ENCODE results near the gene ZNF587. TPM values are rescaled to one million over a fixed set of nuclear protein-coding genes. Genes with fewer than 3 reads are reported as not detected.
"Not testable (repeated sequence)": the region's sequence is repeated elsewhere in the genome, so short reads cannot be mapped to it uniquely, and the experiment has no call there.

Gene ZNF587
- polyA plus RNA-seq, 4 donors, result 5.1 to 53.9 (median 12.2) TPM

DNA sequence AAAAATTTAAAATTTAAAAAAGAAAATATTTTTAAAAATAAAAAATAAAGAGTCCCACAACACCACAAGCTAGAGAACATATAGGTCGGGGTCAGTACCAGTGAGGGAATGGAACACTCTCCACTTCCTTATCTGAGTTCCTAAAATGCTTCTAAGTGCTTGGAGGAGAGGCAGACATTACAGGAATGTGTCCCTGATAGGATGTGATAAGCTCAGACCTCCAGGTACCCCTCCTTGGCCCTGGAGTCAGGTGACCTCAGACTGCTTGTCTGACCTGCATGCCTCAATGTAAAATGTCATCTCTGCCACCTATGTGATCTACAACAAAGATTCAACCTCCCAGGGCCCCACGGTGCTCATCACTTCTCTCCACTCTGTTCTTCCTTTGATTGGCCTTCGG is 36.4 kb downstream of the ZNF587 start:
- Histone ChIP-seq H3K36me3 (ENCODE audit: control insufficient read depth in 3 of 3, insufficient read depth in 2 of 3, low read depth in 1 of 3, low read length in 3 of 3) (peaks cover 0 to 36% (median 8%) of the 10 kb centered on the region in 3 donors), H3K27me3 (ENCODE audit: control insufficient read depth in 3 of 3, insufficient read depth in 3 of 3, low read length in 3 of 3) (no peaks in the 10 kb centered on the region), H3K4me3 (ENCODE audit: low read depth in 1 of 3, low read length in 3 of 3) (no peak overlapping the region), H3K9me3 (ENCODE audit: control insufficient read depth in 2 of 2, insufficient read depth in 1 of 2, low read depth in 1 of 2, low read length in 1 of 2) (peaks cover 0 to 43% of the 10 kb centered on the region in 2 donors), H3K27ac (ENCODE audit: low read depth in 1 of 3, low read length in 2 of 3) (no peak overlapping the region), H3K4me1 (ENCODE audit: control insufficient read depth in 3 of 3, insufficient read depth in 2 of 3, low read depth in 1 of 3, low read length in 2 of 3) (peaks cover 0 to 3% (median 0%) of the 10 kb centered on the region in 3 donors)
- 81 to 88% (median 85%) methylated on average over 3 of the region's 3 CpGs for WGBS, 3 donors
- FAIRE-seq (no peak), DNase-seq (no peak)

DNA sequence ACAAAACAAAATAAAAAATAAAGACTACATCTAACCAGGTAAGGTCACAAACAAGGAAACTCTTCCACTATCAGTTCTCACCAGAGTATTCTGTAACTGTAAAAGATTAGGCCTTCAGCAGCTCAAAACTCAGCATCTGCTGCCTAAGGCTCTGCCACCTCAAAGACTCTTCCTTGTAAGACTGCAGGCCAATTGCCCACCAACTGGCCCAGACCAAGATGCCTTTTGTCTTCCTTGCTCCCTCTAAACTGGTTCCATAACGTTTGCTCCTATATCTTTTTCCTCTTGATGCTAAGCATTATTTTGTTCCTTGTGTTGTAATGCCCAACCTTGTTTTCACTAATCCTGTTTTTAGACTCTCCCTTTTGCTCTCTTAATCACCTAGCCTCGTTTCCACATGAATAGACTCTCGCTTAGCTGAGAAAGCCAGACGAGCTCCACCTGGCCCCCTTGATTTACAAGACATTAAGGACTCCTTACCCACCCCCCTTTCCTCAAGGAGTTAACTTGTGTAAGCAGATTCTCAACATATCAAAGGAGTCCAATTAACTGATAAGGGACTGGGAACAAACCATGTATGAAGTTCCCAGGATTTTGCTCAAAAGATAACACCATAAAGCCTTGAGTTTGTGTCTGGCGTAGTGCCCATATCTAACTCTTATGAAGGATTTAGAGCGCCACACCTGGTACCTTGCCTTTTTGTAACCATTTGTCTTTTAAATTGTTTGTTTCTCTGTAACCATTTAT is 37.7 kb downstream of the ZNF587 start:
- WGBS, 3 donors, result 13 to 30% (median 21%) methylated on average over 6 of the region's 6 CpGs
- FAIRE-seq (no peak), DNase-seq (peak; percentile 70 to 78)
- Histone ChIP-seq H3K27me3 (ENCODE audit: control insufficient read depth in 3 of 3, insufficient read depth in 3 of 3, low read length in 3 of 3) (no peaks in the 10 kb centered on the region), H3K9me3 (ENCODE audit: control insufficient read depth in 2 of 2, insufficient read depth in 1 of 2, low read depth in 1 of 2, low read length in 1 of 2) (peaks cover 0 to 43% of the 10 kb centered on the region in 2 donors), H3K27ac (ENCODE audit: low read depth in 1 of 3, low read length in 2 of 3) (peak overlapping the region in 2 of 3 donors; percentile 32 to 84), H3K36me3 (ENCODE audit: control insufficient read depth in 3 of 3, insufficient read depth in 2 of 3, low read depth in 1 of 3, low read length in 3 of 3) (peaks cover 0 to 36% (median 9%) of the 10 kb centered on the region in 3 donors), H3K4me1 (ENCODE audit: control insufficient read depth in 3 of 3, insufficient read depth in 2 of 3, low read depth in 1 of 3, low read length in 2 of 3) (peaks cover 0 to 3% (median 0%) of the 10 kb centered on the region in 3 donors), H3K4me3 (ENCODE audit: low read depth in 1 of 3, low read length in 3 of 3) (peak overlapping the region in 2 of 3 donors; percentile 89 to 92)

GRCh38 chr19:57888107-57888559 is 38.5 kb downstream of the ZNF587 start:
- Histone ChIP-seq H3K27me3 (ENCODE audit: control insufficient read depth in 3 of 3, insufficient read depth in 3 of 3, low read length in 3 of 3) (no peaks in the 10 kb centered on the region), H3K9me3 (ENCODE audit: control insufficient read depth in 2 of 2, insufficient read depth in 1 of 2, low read depth in 1 of 2, low read length in 1 of 2) (peaks cover 0 to 42% of the 10 kb centered on the region in 2 donors), H3K36me3 (ENCODE audit: control insufficient read depth in 3 of 3, insufficient read depth in 2 of 3, low read depth in 1 of 3, low read length in 3 of 3) (peaks cover 0 to 32% (median 9%) of the 10 kb centered on the region in 3 donors), H3K4me1 (ENCODE audit: control insufficient read depth in 3 of 3, insufficient read depth in 2 of 3, low read depth in 1 of 3, low read length in 2 of 3) (peaks cover 0 to 3% (median 0%) of the 10 kb centered on the region in 3 donors), H3K4me3 (ENCODE audit: low read depth in 1 of 3, low read length in 3 of 3) (peak overlapping the region; percentile 77 to 92 (median 89)), H3K27ac (ENCODE audit: low read depth in 1 of 3, low read length in 2 of 3) (peak overlapping the region; percentile 79 to 94 (median 84))
- FAIRE-seq (no peak), DNase-seq (peak; percentile 25 to 54)
- WGBS, 3 donors, result 4 to 7% (median 7%) methylated on average over 8 of the region's 8 CpGs

DNA sequence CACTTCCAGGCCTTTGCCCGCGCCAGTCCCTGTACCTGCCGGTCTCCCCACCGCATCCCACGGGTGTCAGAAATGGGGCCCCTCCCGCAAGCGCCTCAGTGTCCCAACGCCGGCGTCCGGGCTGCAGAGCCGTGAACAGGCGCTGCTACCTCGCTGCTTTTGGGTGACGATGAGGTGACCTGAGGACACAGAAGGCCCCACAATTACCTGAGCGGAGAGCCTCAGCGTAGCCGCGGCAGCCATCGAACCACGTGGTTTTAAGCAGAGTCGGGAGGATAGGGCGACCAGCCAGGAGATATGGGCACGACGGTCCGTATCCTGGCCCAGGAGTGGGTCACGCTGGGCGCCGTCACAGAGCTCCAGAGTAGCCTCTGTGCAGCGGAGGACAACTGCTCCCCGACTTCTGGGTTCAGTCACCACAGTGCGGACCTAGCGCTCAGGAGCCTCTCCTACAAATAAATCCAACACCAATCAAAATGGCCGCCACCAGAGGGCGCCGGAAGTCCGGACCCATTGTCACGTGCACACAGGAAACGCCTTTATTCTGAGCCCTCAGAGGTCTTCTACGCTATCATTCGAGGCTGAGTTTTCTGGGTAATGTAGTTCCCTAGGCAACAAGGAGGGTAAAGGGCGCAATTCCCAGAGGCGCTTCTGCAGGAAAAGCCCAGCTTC is 39.0 kb downstream of the ZNF587 start, which contains the start of gene ZNF814:
Gene ZNF814 (minus strand): TSS at position 478 of the 672 bp plus-strand sequence. CDS start 235 bp downstream, at position 243.
- DNase-seq (peak; percentile 95), FAIRE-seq (no peak)
- H3K9me3 ChIP-seq (ENCODE audit: control insufficient read depth in 2 of 2, insufficient read depth in 1 of 2, low read depth in 1 of 2, low read length in 1 of 2), result peaks cover 0 to 38% of the 10 kb centered on the region in 2 donors
- peaks cover 0 to 26% (median 7%) of the 10 kb centered on the region in 3 donors for H3K36me3 ChIP-seq (ENCODE audit: control insufficient read depth in 3 of 3, insufficient read depth in 2 of 3, low read depth in 1 of 3, low read length in 3 of 3)
- H3K27me3 ChIP-seq (ENCODE audit: control insufficient read depth in 3 of 3, insufficient read depth in 3 of 3, low read length in 3 of 3), result no peaks in the 10 kb centered on the region
- H3K27ac ChIP-seq (ENCODE audit: low read depth in 1 of 3, low read length in 2 of 3), result peak within 1 kb of the TSS; percentile 79 to 94 (median 84)
- H3K4me1 ChIP-seq (ENCODE audit: control insufficient read depth in 3 of 3, insufficient read depth in 2 of 3, low read depth in 1 of 3, low read length in 2 of 3), result peaks cover 0 to 3% (median 0%) of the 10 kb centered on the region in 3 donors
- WGBS, 3 donors, result 1 to 2% (median 2%) methylated on average over 43 of the region's 43 CpGs
- peak within 1 kb of the TSS; percentile 77 to 92 (median 89) for H3K4me3 ChIP-seq (ENCODE audit: low read depth in 1 of 3, low read length in 3 of 3)

- H3K36me3 ChIP-seq (ENCODE audit: control insufficient read depth in 3 of 3, insufficient read depth in 2 of 3, low read depth in 1 of 3, low read length in 3 of 3), result peaks cover 0 to 11% (median 4%) of the 10 kb centered on the region in 3 donors
- not testable (repeated sequence) for H3K4me1 ChIP-seq (ENCODE audit: control insufficient read depth in 3 of 3, insufficient read depth in 2 of 3, low read depth in 1 of 3, low read length in 2 of 3); H3K27ac ChIP-seq (ENCODE audit: low read depth in 1 of 3, low read length in 2 of 3); DNase-seq; H3K4me3 ChIP-seq (ENCODE audit: low read depth in 1 of 3, low read length in 3 of 3); FAIRE-seq; H3K27me3 ChIP-seq (ENCODE audit: control insufficient read depth in 3 of 3, insufficient read depth in 3 of 3, low read length in 3 of 3)
- peaks cover 0 to 21% of the 10 kb centered on the region in 2 donors for H3K9me3 ChIP-seq (ENCODE audit: control insufficient read depth in 2 of 2, insufficient read depth in 1 of 2, low read depth in 1 of 2, low read length in 1 of 2)
- 48 to 63% (median 53%) methylated on average over 3 of the region's 3 CpGs for WGBS, 3 donors
Observed at GRCh38 chr19:57890706-57891105, 41.0 kb downstream of the ZNF587 start.

DNA sequence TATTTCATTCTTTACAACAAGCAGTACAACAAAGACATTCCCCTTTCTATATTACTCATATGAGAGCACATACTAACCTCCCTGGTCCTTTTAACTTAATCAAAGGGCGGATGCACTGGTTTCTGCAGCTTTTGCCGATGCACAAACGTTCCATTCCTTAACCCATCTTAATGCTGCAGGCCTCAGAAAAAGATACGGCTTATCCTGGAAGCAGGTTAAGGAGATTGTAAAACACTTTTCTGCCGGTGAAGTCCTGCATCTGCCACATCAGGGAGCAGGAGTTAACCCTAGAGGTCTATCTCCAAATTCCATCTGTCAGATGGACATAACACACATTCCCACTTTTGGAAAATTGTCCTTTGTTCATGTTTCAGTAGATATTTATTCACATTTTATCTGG is 50.7 kb downstream of the ZNF587 start:
- no peak for FAIRE-seq
- H3K27ac ChIP-seq (ENCODE audit: low read depth in 1 of 3, low read length in 2 of 3), result no peak overlapping the region
- no peak overlapping the region for H3K4me3 ChIP-seq (ENCODE audit: low read depth in 1 of 3, low read length in 3 of 3)
- H3K27me3 ChIP-seq (ENCODE audit: control insufficient read depth in 3 of 3, insufficient read depth in 3 of 3, low read length in 3 of 3), result no peaks in the 10 kb centered on the region
- no peak for DNase-seq
- 82 to 91% (median 87%) methylated on average over 5 of the region's 5 CpGs for WGBS, 3 donors
- peaks cover 0 to 10% (median 2%) of the 10 kb centered on the region in 3 donors for H3K4me1 ChIP-seq (ENCODE audit: control insufficient read depth in 3 of 3, insufficient read depth in 2 of 3, low read depth in 1 of 3, low read length in 2 of 3)
- peaks cover 2 to 7% (median 2%) of the 10 kb centered on the region in 3 donors for H3K36me3 ChIP-seq (ENCODE audit: control insufficient read depth in 3 of 3, insufficient read depth in 2 of 3, low read depth in 1 of 3, low read length in 3 of 3)
- H3K9me3 ChIP-seq (ENCODE audit: control insufficient read depth in 2 of 2, insufficient read depth in 1 of 2, low read depth in 1 of 2, low read length in 1 of 2), result peaks cover 0 to 21% of the 10 kb centered on the region in 2 donors

DNA sequence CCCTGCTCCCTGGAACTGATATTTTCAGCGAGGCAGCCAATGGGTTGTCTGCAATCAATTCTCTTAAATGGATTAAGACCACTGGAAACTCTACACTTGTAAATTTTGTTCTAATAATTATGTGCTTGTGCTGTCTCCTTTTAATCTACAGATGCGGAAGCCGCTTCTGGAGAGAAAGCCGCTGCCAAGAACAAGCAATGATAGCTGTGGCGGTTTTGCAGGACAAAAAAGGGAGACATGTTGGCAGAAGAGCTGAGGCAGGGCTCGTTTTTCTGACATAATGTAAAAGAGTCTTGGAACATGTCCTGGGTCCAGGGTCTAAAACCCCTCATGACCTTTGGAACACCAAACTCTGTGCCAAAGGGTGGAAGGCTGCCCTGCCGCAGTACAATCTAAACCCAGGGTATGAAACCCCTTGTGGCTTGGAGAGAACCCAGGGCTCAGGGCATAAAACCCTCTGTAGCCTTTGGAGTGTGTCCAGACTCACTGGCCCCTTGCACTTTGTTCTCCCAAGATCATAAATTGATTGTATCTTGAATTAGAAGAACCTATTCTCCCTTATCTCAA is 54.0 kb downstream of the ZNF587 start:
- Histone ChIP-seq H3K36me3 (ENCODE audit: control insufficient read depth in 3 of 3, insufficient read depth in 2 of 3, low read depth in 1 of 3, low read length in 3 of 3) (peaks cover 0 to 20% (median 2%) of the 10 kb centered on the region in 3 donors), H3K27me3 (ENCODE audit: control insufficient read depth in 3 of 3, insufficient read depth in 3 of 3, low read length in 3 of 3) (no peaks in the 10 kb centered on the region), H3K9me3 (ENCODE audit: control insufficient read depth in 2 of 2, insufficient read depth in 1 of 2, low read depth in 1 of 2, low read length in 1 of 2) (peaks cover 0 to 36% of the 10 kb centered on the region in 2 donors), H3K27ac (ENCODE audit: low read depth in 1 of 3, low read length in 2 of 3) (peak overlapping the region in 2 of 3 donors; percentile 34 to 43), H3K4me1 (ENCODE audit: control insufficient read depth in 3 of 3, insufficient read depth in 2 of 3, low read depth in 1 of 3, low read length in 2 of 3) (peaks cover 0 to 10% (median 2%) of the 10 kb centered on the region in 3 donors), H3K4me3 (ENCODE audit: low read depth in 1 of 3, low read length in 3 of 3) (peak overlapping the region in 1 of 3 donors; percentile 22)
- DNase-seq (peak; percentile 69 to 86), FAIRE-seq (no peak)
- WGBS, 3 donors, result 20 to 60% (median 27%) methylated on average over 7 of the region's 7 CpGs

DNA sequence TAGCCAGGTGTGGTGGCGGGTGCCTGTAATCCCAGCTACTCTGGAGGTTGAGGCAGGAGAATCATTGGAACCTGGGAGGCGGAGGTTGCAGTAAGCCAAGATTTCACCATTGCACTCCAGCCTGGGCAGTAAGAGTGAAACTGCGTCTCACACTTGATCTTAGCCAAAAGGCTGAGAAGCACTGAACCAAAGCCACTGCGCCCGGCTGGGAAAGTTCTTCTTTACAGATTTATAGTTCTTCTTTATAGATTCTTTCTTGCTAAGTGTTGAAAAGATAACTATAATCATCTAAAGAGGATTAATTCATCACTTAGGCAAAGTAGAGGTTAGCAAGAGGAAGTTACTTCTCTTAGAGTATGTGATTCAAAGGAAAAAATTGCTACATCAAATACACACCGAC is 55.6 kb downstream of the ZNF587 start:
- FAIRE-seq (no peak), DNase-seq (no peak)
- WGBS, 3 donors, result 84 to 92% (median 90%) methylated on average over 6 of the region's 6 CpGs
- H3K9me3 ChIP-seq (ENCODE audit: control insufficient read depth in 2 of 2, insufficient read depth in 1 of 2, low read depth in 1 of 2, low read length in 1 of 2), result peaks cover 0 to 41% of the 10 kb centered on the region in 2 donors
- no peaks in the 10 kb centered on the region for H3K27me3 ChIP-seq (ENCODE audit: control insufficient read depth in 3 of 3, insufficient read depth in 3 of 3, low read length in 3 of 3)
- peaks cover 0 to 10% (median 2%) of the 10 kb centered on the region in 3 donors for H3K4me1 ChIP-seq (ENCODE audit: control insufficient read depth in 3 of 3, insufficient read depth in 2 of 3, low read depth in 1 of 3, low read length in 2 of 3)
- H3K27ac ChIP-seq (ENCODE audit: low read depth in 1 of 3, low read length in 2 of 3), result no peak overlapping the region
- peaks cover 2 to 22% (median 5%) of the 10 kb centered on the region in 3 donors for H3K36me3 ChIP-seq (ENCODE audit: control insufficient read depth in 3 of 3, insufficient read depth in 2 of 3, low read depth in 1 of 3, low read length in 3 of 3)
- no peak overlapping the region for H3K4me3 ChIP-seq (ENCODE audit: low read depth in 1 of 3, low read length in 3 of 3)
